Measurements from ENCODE around the gene RNF169.

RNF169 gene

GRCh38 chr11:74726547-74727182 is 22.0 kb upstream of the RNF169 start:
- no peaks in the 10 kb centered on the region for H3K36me3 ChIP-seq (ENCODE audit: low read depth)

DNA sequence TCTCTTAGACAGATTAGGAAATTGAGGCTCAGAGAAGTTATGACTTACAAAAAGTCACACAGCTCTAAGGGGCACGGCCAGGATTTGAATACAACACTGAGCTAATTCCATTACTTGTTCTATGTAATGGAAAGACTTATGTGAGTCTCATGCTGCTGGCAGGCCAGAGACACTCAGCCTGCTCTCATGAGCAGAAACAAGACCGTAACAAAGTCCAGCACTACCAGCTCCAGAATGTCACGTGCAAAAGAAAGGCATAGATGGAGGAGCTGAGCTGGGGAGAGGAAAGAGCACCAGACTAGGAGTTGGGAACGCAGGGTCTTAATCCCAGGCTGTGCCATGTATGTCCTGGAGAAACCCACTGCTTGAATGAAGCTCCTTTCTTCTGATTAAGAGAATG is 19.3 kb upstream of the RNF169 start:
- Histone ChIP-seq H3K27ac (ENCODE audit: poor library complexity, severe bottlenecking) (no peak overlapping the region), H3K9me3 (ENCODE audit: severe bottlenecking) (no peaks in the 10 kb centered on the region), H3K27me3 (ENCODE audit: insufficient read depth, poor library complexity, severe bottlenecking) (peaks cover 52% of the 10 kb centered on the region), H3K4me1 (ENCODE audit: insufficient read depth, poor library complexity, severe bottlenecking) (no peaks in the 10 kb centered on the region), H3K4me3 (ENCODE audit: severe bottlenecking) (no peak overlapping the region), H3K36me3 (ENCODE audit: low read depth) (no peaks in the 10 kb centered on the region)
- ATAC-seq (ENCODE audit: low read depth) (no peak), DNase-seq (ENCODE audit: low spot score) (no peak)
- no peak for TF ChIP-seq CTCF (IDR thresholded peaks at IDR 0.05; ENCODE audit: poor library complexity, severe bottlenecking)

More at GRCh38 chr11:74726547-74727182, 22.0 kb upstream of the RNF169 start:
- no peaks in the 10 kb centered on the region for H3K4me1 ChIP-seq (ENCODE audit: insufficient read depth, poor library complexity, severe bottlenecking)
- peak; percentile 92 for TF ChIP-seq CTCF (IDR thresholded peaks at IDR 0.05; ENCODE audit: poor library complexity, severe bottlenecking)
- ATAC-seq (ENCODE audit: low read depth): peak; percentile 93
- no peak overlapping the region for H3K27ac ChIP-seq (ENCODE audit: poor library complexity, severe bottlenecking)
- H3K27me3 ChIP-seq (ENCODE audit: insufficient read depth, poor library complexity, severe bottlenecking): peaks cover 35% of the 10 kb centered on the region
- no peak overlapping the region for H3K4me3 ChIP-seq (ENCODE audit: severe bottlenecking)
- no peaks in the 10 kb centered on the region for H3K9me3 ChIP-seq (ENCODE audit: severe bottlenecking)
- no peak for DNase-seq (ENCODE audit: low spot score)

GRCh38 chr11:74730571-74731260 is 17.9 kb upstream of the RNF169 start:
- peaks cover 52% of the 10 kb centered on the region for H3K27me3 ChIP-seq (ENCODE audit: insufficient read depth, poor library complexity, severe bottlenecking)
- ATAC-seq (ENCODE audit: low read depth): no peak

GRCh38 chr11:74731301-74732094 is 17.2 kb upstream of the RNF169 start, which contains the start of gene CHRDL2:
Gene CHRDL2, minus strand, starts transcription at chr11:74731426. Its CDS starts 538 bp downstream, at chr11:74730888.
- DNase-seq (ENCODE audit: low spot score): no peak
- no peak for TF ChIP-seq CTCF (IDR thresholded peaks at IDR 0.05; ENCODE audit: poor library complexity, severe bottlenecking)
- 0 out of 3 replicates have a peak, but pooled peaks have one; percentile 21 for ATAC-seq (ENCODE audit: low read depth)
- Histone ChIP-seq H3K36me3 (ENCODE audit: low read depth) (no peaks in the 10 kb centered on the region), H3K27ac (ENCODE audit: poor library complexity, severe bottlenecking) (no peak within 1 kb of the TSS), H3K4me1 (ENCODE audit: insufficient read depth, poor library complexity, severe bottlenecking) (no peaks in the 10 kb centered on the region), H3K27me3 (ENCODE audit: insufficient read depth, poor library complexity, severe bottlenecking) (peaks cover 52% of the 10 kb centered on the region), H3K4me3 (ENCODE audit: severe bottlenecking) (peak within 1 kb of the TSS; percentile 5), H3K9me3 (ENCODE audit: severe bottlenecking) (no peaks in the 10 kb centered on the region)

More at GRCh38 chr11:74730571-74731260, 17.9 kb upstream of the RNF169 start:
- Histone ChIP-seq H3K27ac (ENCODE audit: poor library complexity, severe bottlenecking) (no peak overlapping the region), H3K36me3 (ENCODE audit: low read depth) (no peaks in the 10 kb centered on the region), H3K4me3 (ENCODE audit: severe bottlenecking) (peak overlapping the region; percentile 5), H3K4me1 (ENCODE audit: insufficient read depth, poor library complexity, severe bottlenecking) (no peaks in the 10 kb centered on the region), H3K9me3 (ENCODE audit: severe bottlenecking) (no peaks in the 10 kb centered on the region)
- DNase-seq (ENCODE audit: low spot score): no peak
- no peak for TF ChIP-seq CTCF (IDR thresholded peaks at IDR 0.05; ENCODE audit: poor library complexity, severe bottlenecking)

Measured in RWPE2 (cell line).